ENCODE results near the gene SMG7.

DNA sequence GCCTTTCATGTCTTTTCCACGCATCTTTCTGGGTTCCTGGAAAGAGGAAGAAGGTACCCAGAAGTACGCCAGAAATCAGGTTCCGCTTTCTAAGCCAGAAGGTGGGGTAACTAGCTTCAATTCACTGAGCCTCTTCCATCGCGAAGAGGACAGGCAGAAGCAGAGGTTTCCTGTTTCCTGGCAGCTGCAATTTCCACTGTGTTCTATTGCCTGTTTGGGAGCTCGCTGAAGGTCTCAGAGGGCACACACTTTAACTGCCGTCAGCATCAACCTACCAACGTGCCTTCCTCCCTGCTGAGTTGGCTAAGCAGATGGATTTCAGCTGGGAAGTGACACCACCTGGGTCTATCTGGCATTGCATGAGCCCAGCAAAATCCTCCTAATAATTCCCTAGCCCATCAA lies 108.0 kb downstream of the SMG7 start:
- TF ChIP-seq, protein P1, sequence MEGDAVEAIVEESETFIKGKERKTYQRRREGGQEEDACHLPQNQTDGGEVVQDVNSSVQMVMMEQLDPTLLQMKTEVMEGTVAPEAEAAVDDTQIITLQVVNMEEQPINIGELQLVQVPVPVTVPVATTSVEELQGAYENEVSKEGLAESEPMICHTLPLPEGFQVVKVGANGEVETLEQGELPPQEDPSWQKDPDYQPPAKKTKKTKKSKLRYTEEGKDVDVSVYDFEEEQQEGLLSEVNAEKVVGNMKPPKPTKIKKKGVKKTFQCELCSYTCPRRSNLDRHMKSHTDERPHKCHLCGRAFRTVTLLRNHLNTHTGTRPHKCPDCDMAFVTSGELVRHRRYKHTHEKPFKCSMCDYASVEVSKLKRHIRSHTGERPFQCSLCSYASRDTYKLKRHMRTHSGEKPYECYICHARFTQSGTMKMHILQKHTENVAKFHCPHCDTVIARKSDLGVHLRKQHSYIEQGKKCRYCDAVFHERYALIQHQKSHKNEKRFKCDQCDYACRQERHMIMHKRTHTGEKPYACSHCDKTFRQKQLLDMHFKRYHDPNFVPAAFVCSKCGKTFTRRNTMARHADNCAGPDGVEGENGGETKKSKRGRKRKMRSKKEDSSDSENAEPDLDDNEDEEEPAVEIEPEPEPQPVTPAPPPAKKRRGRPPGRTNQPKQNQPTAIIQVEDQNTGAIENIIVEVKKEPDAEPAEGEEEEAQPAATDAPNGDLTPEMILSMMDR (conservative IDR thresholded peaks at IDR 0.05) = peak; percentile 43; the same call in 1 of the 2 replicates
- no peak for TF ChIP-seq EZH2 (IDR thresholded peaks at IDR 0.05; ENCODE audit: low read depth)

Measured in PC-9 (cell line).